RWPE2 (cell line): Measurements from ENCODE around the gene DAAM2.

Experiments
- ATAC-seq: fragments of 200-7000 bp; cut with Tn5 transposase; 3 replicates; pipeline ENCODE4 v1.9.1; 2021; ENCODE audit warnings: low read depth
- DNase-seq: peaks from one replicate; pipeline ENCODE4 v3.0.0-alpha.2; 2020; ENCODE audit warnings: low spot score
- H3K27ac ChIP-seq: fragments of 450-650 bp; 2 replicates; pipeline ENCODE4 v1.5.1; 2017; ENCODE audit warnings: mild to moderate bottlenecking; ENCODE audit not compliant: poor library complexity, severe bottlenecking
- H3K27me3 ChIP-seq: fragments of 250-450 bp; sonication (Bioruptor Pico); 2 replicates; pipeline ENCODE4 v1.5.1; 2021; ENCODE audit warnings: mild to moderate bottlenecking, moderate library complexity; ENCODE audit not compliant: insufficient read depth, poor library complexity, severe bottlenecking
- H3K36me3 ChIP-seq: fragments of 250-450 bp; sonication (Bioruptor Pico); 2 replicates; pipeline ENCODE4 v1.5.1; 2020; ENCODE audit warnings: low read depth, mild to moderate bottlenecking, moderate library complexity
- H3K4me1 ChIP-seq: fragments of 250-450 bp; sonication (Bioruptor Pico); 2 replicates; pipeline ENCODE4 v1.5.1; 2021; ENCODE audit warnings: mild to moderate bottlenecking, moderate library complexity; ENCODE audit not compliant: insufficient read depth, poor library complexity, severe bottlenecking
- H3K4me3 ChIP-seq: fragments of 250-450 bp; sonication (Bioruptor Pico); 2 replicates; pipeline ENCODE4 v1.5.1; 2021; ENCODE audit warnings: mild to moderate bottlenecking, moderate library complexity; ENCODE audit not compliant: severe bottlenecking
- H3K9me3 ChIP-seq: fragments of 250-450 bp; sonication (Bioruptor Pico); 2 replicates; pipeline ENCODE4 v1.5.1; 2021; ENCODE audit warnings: mild to moderate bottlenecking, moderate library complexity; ENCODE audit not compliant: severe bottlenecking
- CTCF ChIP-seq: fragments of 450-650 bp; IDR thresholded peaks from one replicate; pipeline ENCODE4 v1.5.1; 2017; ENCODE audit warnings: mild to moderate bottlenecking, moderate library complexity; ENCODE audit not compliant: poor library complexity, severe bottlenecking

Gene DAAM2

GRCh38 chr6:39904946-39905639, 112.9 kb downstream of the DAAM2 start:
- ATAC-seq: no peak
- no peaks in the 10 kb centered on the region for H3K36me3 ChIP-seq
- no peaks in the 10 kb centered on the region for H3K27me3 ChIP-seq
- no peak overlapping the region for H3K27ac ChIP-seq
- H3K4me1 ChIP-seq: no peaks in the 10 kb centered on the region
- no peak for TF ChIP-seq CTCF
- no peak overlapping the region for H3K4me3 ChIP-seq
- DNase-seq: no peak
- no peaks in the 10 kb centered on the region for H3K9me3 ChIP-seq

GRCh38 chr6:39905640-39905975, 113.4 kb downstream of the DAAM2 start:
- TF ChIP-seq CTCF: no peak
- Histone ChIP-seq H3K27ac (no peak overlapping the region), H3K27me3 (no peaks in the 10 kb centered on the region), H3K36me3 (no peaks in the 10 kb centered on the region), H3K9me3 (no peaks in the 10 kb centered on the region), H3K4me1 (no peaks in the 10 kb centered on the region), H3K4me3 (no peak overlapping the region)
- DNase-seq: no peak
- no peak for ATAC-seq

GRCh38 chr6:39906318-39906761, 114.2 kb downstream of the DAAM2 start:
- Histone ChIP-seq H3K27ac (no peak overlapping the region), H3K36me3 (no peaks in the 10 kb centered on the region), H3K27me3 (no peaks in the 10 kb centered on the region), H3K4me3 (no peak overlapping the region), H3K4me1 (no peaks in the 10 kb centered on the region), H3K9me3 (no peaks in the 10 kb centered on the region)
- DNase-seq: no peak
- no peak for TF ChIP-seq CTCF
- ATAC-seq: no peak

- no peaks in the 10 kb centered on the region for H3K27me3 ChIP-seq
- no peak overlapping the region for H3K27ac ChIP-seq
- DNase-seq: no peak
- H3K4me1 ChIP-seq: no peaks in the 10 kb centered on the region
- H3K9me3 ChIP-seq: no peaks in the 10 kb centered on the region
- TF ChIP-seq CTCF: no peak
- no peak overlapping the region for H3K4me3 ChIP-seq
- no peak for ATAC-seq
- H3K36me3 ChIP-seq: no peaks in the 10 kb centered on the region
These were observed 115.8 kb downstream of the DAAM2 start for GRCh38 chr6:39907871-39908575.
